CD1c-positive myeloid dendritic cell (primary cell): ENCODE results near the gene RB1.
"Not testable (repeated sequence)": the region's sequence is repeated elsewhere in the genome, so short reads cannot be mapped to it uniquely, and the experiment has no call there.

Experiments
- DNase-seq: peaks from one replicate; pipeline ENCODE4 v3.0.0-alpha.2; 2016; ENCODE audit errors: extremely low spot score

RB1 gene

DNA sequence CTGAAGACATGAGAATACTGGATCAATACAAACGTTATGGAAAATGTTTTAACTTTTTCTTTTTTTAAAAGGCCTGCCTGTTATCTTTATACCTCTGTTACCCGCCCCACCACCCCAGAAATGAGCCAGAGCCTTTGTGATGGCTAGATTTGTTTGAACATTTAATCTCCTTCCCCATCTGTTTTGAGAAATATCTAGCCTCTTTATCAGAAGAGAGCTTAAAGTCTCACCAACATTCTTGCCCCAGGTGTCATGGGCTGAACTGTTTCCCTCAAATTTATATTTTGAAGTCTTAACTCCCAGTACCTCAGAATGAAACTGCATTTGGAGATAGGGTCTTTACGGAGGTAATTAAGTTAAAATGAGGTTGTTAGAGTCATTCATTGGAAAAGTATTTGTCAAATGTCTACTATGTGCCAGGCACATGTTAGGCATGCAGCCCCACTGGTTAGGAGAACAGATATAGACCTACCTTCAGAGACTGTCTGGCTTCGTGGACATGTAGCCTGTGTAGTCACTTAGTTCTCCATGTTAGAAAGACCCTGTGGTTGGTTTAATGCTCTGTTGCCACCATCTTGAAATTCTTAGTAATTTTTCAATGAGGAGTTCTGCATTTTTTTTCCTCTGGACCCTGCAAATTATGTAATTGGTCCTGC lies 6.3 kb upstream of the RB1 start:
- DNase-seq = no peak

DNA sequence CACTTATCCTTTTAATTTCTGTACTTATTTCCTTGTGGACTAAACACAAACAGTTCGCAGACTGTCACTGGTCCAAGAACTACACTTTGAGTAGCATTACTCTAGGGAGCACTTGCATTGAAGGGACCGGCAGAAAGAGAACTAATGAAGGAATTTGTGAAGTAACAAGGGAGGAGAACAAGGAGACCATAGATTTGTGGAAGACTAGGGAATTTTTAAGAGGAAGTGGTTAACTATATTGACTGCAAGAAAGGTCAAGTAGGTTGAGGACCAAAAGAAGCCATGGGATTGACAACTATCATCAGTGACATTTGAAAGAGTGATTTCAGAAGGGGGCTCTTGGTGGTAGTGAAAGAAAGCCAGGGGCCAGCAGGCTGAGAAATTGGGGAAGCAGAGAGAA lies 4.0 kb upstream of the RB1 start:
- no peak for DNase-seq

DNA sequence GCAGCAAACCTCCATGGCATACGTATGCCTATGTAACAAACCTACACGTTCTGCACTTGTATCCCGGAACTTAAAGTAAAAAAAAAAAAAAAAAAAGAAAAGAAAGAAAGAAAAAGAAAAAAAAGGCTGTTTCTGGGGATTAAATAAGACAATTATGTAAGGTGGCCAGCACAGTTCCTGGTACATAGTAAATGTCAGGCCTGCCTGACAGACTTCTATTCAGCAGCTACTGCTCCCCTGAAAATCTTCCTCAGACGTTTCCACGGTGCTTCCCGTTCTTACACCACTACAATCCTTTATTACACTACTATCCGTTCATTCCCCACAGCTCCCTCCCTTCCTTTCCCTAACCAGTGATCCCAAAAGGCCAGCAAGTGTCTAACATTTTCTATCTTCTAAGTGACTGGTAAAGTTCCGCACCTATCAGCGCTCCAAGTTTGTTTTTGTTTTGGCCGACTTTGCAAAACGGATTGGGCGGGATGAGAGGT lies 636 bp upstream of the RB1 start:
- DNase-seq = peak; percentile 36

- peak; percentile 88 for DNase-seq
These were observed 759 bp downstream of the RB1 start for GRCh38 chr13:48304143-48304876.

DNA sequence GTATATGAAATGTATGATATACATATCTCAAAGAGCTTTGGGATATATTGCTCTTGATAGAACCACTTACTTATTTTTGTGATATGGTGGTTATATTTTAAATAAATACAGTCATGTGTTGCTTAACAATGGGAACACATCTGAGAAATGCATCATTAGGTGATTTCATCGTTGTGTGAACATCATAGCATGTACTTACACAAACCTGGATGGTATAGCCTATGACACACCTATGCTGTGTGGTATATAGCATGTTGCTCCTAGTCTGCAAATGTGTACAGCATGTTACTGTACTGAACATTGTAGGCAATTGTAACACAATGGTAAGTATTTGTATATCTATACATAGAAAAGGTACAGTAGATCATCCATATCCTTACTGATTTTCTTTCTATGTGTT lies 7.7 kb downstream of the RB1 start:
- DNase-seq = no peak

- DNase-seq = no peak
These were observed 12.6 kb downstream of the RB1 start for GRCh38 chr13:48315969-48316650.

DNA sequence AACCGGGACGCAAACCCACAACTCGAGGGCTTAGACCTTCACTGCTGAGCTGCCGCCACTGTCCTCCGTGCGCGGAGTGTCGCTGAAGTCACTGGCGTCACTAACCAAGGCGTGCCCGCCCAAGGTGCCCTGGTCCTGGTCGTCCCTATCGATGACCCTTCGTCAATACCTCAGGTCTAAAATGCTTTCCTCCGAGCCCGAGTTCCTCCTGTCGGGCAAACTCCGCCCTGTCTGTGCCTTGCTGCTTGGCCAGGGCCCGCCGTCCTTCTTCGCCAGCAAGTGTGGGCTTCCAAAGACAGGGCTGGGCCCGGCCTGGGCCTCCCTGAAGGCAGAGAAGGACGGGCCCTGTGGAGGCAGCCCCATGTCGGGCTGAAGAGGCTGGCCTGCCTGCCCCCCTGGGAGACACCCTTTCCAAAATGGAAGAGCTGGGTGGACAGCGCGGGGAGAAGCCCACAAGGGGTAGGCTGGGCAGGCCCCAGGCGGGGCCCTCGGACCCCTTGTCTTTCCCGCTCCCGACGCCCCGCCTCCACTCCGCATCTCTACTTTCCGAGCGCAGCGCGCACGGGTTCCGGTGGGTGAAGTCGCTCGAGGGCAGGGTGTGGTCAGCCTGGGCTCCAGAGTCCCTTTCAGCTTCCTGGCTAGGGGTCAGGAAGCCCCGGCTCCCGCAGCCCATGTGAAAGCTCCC lies 13.4 kb downstream of the RB1 start:
- DNase-seq = no peak

GRCh38 chr13:48317511-48318376 lies 14.2 kb downstream of the RB1 start:
- no peak for DNase-seq

GRCh38 chr13:48318377-48318811 lies 14.8 kb downstream of the RB1 start:
- no peak for DNase-seq

DNA sequence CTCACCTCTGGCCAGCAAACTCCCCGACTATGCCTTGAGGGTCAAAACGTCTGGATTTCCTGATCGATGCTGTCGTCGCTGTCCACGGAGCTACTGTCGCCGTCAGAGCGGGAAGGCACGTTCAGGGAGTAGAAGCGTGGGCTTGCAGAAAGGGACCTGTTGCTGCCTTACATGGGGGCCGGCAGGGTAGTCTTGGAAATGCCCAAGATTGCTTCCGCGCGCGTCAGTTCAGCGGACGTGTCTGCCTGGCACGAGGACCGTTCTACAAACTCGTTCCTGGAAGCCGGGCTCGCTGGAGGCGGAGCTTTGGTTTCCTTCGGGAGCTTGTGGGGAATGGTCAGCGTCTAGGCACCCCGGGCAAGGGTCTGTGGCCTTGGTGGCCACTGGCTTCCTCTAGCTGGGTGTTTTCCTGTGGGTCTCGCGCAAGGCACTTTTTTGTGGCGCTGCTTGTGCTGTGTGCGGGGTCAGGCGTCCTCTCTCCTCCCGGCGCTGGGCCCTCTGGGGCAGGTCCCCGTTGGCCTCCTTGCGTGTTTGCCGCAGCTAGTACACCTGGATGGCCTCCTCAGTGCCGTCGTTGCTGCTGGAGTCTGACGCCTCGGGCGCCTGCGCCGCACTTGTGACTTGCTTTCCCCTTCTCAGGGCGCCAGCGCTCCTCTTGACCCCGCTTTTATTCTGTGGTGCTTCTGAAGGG lies 15.4 kb downstream of the RB1 start:
- DNase-seq = peak; percentile 48

GRCh38 chr13:48319531-48320398 lies 16.2 kb downstream of the RB1 start:
- DNase-seq = no peak

- DNase-seq = no peak
These were observed 16.8 kb downstream of the RB1 start for GRCh38 chr13:48320399-48320790.

GRCh38 chr13:48320891-48321510 lies 17.4 kb downstream of the RB1 start:
- DNase-seq = no peak

GRCh38 chr13:48322294-48322693 lies 18.7 kb downstream of the RB1 start:
- no peak for DNase-seq

DNA sequence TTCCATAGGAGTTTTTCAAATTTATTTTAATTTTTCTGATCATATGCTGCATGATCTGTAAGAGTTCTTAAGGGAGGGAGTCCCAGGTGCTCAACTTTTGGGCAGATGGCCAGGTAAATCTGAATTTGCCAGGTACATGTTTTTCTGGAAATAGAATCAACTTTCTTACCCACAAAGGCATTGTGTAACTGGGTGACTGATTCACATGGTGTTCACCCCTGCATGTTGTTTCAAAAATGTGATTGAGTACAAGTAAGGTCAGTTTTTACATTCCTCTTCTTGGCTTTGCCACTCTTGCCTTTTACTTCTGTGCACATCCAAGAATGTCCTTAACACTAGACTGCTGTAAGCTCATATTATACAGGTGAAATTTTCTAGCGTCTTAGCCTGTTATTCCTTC lies 30.4 kb downstream of the RB1 start:
- no peak for DNase-seq

DNA sequence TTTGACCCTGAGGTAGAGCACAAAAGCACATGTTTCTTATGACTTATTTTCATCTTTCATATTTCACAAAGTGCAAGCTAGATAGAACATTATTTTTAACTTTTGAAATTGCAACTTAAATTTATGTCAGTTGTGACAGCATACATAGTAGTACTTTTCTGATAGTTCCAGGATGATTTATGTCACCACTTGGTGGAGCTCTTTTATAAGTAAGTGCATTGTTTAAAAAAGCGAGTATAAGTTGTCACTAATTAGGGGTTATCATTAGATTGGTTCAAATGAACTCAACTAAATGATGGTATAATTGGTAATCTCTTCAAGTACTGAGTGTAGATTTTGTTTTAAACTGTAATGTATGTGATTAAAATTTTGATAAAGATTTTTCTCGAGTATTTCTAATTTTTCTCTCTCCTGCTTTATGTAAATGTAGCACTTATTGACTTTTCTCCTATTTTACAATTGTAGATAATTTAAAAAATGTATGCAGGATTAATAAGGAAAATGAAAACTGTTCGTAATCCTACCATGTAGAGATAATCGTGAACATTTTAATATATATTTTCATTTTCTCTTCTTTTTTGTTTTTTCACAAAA lies 31.1 kb downstream of the RB1 start:
- DNase-seq = peak; percentile 65

DNA sequence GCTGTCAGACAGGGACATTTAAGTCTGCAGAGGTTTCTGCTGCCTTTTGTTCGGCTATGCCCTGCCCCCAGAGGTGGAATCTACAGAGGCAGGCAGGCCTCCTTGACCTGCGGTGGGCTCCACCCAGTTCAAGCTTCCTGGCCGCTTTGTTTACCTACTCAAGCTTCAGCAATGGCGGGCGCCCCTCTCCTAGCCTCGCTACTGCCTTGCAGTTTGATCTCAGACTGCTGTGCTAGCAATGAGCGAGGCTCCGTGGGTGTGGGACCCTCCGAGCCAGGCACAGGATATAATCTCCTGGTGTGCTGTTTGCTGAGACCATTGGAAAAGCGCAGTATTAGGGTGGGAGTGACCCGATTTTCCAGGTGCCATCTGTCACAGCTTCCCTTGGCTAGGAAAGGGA lies 35.6 kb downstream of the RB1 start:
- not testable (repeated sequence) for DNase-seq

GRCh38 chr13:48344264-48344663 lies 40.7 kb downstream of the RB1 start:
- DNase-seq = no peak

DNA sequence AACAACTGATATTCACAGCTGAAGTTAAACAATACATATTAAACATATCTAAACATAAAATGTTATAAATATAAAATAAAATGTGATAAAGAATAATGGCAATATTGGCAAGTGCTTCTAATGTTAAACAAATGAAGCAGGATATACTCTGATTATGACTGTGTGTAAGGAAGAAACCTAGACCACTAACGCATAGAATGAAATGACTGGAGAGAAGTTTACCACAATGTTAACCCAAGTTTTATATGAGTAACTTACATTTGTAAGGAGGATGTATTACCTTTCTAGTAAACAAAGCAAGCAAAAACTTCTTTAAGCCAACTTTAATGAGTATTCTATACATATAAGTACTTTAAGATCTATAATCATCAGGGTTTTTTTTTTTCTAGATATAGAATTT lies 43.0 kb downstream of the RB1 start:
- no peak for DNase-seq
